Measurements from ENCODE around the gene TAF4B. TPM values are rescaled to one million over a fixed set of nuclear protein-coding genes. Genes with fewer than 3 reads are reported as not detected.

TAF4B gene
- total RNA-seq, 1 experiment from 2014 or later = 15.2 TPM

DNA sequence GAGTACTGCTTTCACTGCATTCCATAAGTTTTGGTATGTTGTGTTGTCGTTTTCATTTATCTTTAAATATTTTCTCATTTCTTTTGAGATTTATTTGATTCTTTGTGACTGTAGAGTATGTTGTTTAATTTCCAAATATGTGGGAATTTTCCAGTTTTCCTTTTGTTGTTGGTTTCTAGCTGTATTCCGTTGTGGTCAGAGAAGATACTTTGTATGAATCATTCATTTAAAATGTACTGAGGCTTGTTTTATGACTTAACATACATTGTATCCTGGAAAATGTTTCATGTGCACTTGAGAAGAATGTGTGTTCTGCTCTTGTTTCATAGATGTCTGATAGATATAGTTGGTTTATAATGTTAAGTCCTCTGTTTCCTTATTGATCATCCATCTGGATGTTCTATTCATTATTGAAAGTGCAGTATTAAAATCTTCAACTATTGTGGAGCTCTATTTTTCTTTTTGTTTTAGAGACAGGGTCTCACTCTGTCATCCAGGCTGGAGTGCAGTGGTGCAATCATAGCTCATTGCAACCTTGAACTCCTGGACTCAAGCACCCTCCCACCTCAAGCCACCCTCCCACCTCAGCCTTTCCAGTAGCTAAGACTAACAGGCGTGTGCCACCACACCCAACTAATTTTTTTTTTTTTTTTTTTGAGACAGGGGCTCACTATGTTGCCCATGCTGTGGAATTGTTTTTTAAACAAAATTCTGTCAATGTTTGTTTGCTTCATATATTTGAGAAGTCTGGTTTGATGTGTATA is 96.8 kb downstream of the TAF4B start:
- Mint-ChIP-seq H3K9me3 (no peaks in the 10 kb centered on the region), H3K36me3 (peaks cover 18% of the 10 kb centered on the region), H3K27me3 (ENCODE audit: low read depth) (no peaks in the 10 kb centered on the region; the same call in 1 of the 2 replicates), H3K27ac (no peak overlapping the region), H3K4me1 (no peaks in the 10 kb centered on the region), H3K4me3 (no peak overlapping the region)
- DNase-seq (ENCODE audit: low spot score) (no peak), ATAC-seq (no peak)
- CTCF ChIA-PET = interaction anchor here (0.8 kb wide), 1 partner anchor 60 kb away, joined by 3 read pairs; no protein-coding TSS in a partner anchor
- POLR2A ChIA-PET = no interaction called here
- no peak for TF ChIP-seq ZNF396 (CRISPR knock-in tag; IDR thresholded peaks at IDR 0.05; ENCODE audit: borderline replicate concordance)
- TF ChIP-seq, protein P1, sequence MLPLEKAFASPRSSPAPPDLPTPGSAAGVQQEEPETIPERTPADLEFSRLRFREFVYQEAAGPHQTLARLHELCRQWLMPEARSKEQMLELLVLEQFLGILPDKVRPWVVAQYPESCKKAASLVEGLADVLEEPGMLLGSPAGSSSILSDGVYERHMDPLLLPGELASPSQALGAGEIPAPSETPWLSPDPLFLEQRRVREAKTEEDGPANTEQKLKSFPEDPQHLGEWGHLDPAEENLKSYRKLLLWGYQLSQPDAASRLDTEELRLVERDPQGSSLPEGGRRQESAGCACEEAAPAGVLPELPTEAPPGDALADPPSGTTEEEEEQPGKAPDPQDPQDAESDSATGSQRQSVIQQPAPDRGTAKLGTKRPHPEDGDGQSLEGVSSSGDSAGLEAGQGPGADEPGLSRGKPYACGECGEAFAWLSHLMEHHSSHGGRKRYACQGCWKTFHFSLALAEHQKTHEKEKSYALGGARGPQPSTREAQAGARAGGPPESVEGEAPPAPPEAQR (CRISPR knock-in tag; IDR thresholded peaks at IDR 0.05) = no peak
- TF ChIP-seq ETV6 (CRISPR knock-in tag; IDR thresholded peaks at IDR 0.05) = no peak
- no peak for TF ChIP-seq ZNF317 (CRISPR knock-in tag; IDR thresholded peaks at IDR 0.05; ENCODE audit: borderline replicate concordance, low read depth)
- TF ChIP-seq KAT7 (CRISPR knock-in tag; IDR thresholded peaks at IDR 0.05; ENCODE audit: borderline replicate concordance) = no peak
- no peak for TF ChIP-seq SP1 (CRISPR knock-in tag; conservative IDR thresholded peaks at IDR 0.05)
- no peak for TF ChIP-seq ATF3 (CRISPR knock-in tag; conservative IDR thresholded peaks at IDR 0.05)
- no peak for TF ChIP-seq ELF4 (CRISPR knock-in tag; IDR thresholded peaks at IDR 0.05; ENCODE audit: low read depth)
- TF ChIP-seq, protein P2, sequence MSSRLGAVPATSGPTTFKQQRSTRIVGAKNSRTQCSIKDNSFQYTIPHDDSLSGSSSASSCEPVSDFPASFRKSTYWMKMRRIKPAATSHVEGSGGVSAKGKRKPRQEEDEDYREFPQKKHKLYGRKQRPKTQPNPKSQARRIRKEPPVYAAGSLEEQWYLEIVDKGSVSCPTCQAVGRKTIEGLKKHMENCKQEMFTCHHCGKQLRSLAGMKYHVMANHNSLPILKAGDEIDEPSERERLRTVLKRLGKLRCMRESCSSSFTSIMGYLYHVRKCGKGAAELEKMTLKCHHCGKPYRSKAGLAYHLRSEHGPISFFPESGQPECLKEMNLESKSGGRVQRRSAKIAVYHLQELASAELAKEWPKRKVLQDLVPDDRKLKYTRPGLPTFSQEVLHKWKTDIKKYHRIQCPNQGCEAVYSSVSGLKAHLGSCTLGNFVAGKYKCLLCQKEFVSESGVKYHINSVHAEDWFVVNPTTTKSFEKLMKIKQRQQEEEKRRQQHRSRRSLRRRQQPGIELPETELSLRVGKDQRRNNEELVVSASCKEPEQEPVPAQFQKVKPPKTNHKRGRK (CRISPR knock-in tag; IDR thresholded peaks at IDR 0.05; ENCODE audit: borderline replicate concordance) = no peak
- TF ChIP-seq, protein P3, sequence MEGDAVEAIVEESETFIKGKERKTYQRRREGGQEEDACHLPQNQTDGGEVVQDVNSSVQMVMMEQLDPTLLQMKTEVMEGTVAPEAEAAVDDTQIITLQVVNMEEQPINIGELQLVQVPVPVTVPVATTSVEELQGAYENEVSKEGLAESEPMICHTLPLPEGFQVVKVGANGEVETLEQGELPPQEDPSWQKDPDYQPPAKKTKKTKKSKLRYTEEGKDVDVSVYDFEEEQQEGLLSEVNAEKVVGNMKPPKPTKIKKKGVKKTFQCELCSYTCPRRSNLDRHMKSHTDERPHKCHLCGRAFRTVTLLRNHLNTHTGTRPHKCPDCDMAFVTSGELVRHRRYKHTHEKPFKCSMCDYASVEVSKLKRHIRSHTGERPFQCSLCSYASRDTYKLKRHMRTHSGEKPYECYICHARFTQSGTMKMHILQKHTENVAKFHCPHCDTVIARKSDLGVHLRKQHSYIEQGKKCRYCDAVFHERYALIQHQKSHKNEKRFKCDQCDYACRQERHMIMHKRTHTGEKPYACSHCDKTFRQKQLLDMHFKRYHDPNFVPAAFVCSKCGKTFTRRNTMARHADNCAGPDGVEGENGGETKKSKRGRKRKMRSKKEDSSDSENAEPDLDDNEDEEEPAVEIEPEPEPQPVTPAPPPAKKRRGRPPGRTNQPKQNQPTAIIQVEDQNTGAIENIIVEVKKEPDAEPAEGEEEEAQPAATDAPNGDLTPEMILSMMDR (IDR thresholded peaks at IDR 0.05) = no peak
- no peak for TF ChIP-seq ZNF416 (CRISPR knock-in tag; IDR thresholded peaks at IDR 0.05)
- no peak for TF ChIP-seq MYBL2 (CRISPR knock-in tag; IDR thresholded peaks at IDR 0.05)
- TF ChIP-seq MXD4 (CRISPR knock-in tag; IDR thresholded peaks at IDR 0.05; ENCODE audit: borderline replicate concordance) = no peak
- TF ChIP-seq, protein P4, sequence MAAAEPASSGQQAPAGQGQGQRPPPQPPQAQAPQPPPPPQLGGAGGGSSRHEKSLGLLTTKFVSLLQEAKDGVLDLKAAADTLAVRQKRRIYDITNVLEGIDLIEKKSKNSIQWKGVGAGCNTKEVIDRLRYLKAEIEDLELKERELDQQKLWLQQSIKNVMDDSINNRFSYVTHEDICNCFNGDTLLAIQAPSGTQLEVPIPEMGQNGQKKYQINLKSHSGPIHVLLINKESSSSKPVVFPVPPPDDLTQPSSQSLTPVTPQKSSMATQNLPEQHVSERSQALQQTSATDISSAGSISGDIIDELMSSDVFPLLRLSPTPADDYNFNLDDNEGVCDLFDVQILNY (CRISPR knock-in tag; IDR thresholded peaks at IDR 0.05) = no peak
- no peak for TF ChIP-seq NR2C2 (CRISPR knock-in tag; IDR thresholded peaks at IDR 0.05)
- TF ChIP-seq, protein P5, sequence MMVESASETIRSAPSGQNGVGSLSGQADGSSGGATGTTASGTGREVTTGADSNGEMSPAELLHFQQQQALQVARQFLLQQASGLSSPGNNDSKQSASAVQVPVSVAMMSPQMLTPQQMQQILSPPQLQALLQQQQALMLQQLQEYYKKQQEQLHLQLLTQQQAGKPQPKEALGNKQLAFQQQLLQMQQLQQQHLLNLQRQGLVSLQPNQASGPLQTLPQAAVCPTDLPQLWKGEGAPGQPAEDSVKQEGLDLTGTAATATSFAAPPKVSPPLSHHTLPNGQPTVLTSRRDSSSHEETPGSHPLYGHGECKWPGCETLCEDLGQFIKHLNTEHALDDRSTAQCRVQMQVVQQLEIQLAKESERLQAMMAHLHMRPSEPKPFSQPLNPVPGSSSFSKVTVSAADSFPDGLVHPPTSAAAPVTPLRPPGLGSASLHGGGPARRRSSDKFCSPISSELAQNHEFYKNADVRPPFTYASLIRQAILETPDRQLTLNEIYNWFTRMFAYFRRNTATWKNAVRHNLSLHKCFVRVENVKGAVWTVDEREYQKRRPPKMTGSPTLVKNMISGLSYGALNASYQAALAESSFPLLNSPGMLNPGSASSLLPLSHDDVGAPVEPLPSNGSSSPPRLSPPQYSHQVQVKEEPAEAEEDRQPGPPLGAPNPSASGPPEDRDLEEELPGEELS (CRISPR knock-in tag; IDR thresholded peaks at IDR 0.05) = no peak
- TF ChIP-seq FOXP1 (CRISPR knock-in tag; IDR thresholded peaks at IDR 0.05; ENCODE audit: borderline replicate concordance) = no peak
- no peak for TF ChIP-seq ZNF219 (CRISPR knock-in tag; IDR thresholded peaks at IDR 0.05; ENCODE audit: borderline replicate concordance)

Data from WTC11 (cell line).